GM12875 (cell line): ENCODE data around the gene SPATA9.

Experiments used
- H3K4me3 ChIP-seq: one replicate; pipeline ENCODE4 v1.5.1; 2011; ENCODE audit warnings: low read depth, low read length, control low read depth
- CTCF ChIP-seq: IDR thresholded peaks from 2 replicates; pipeline ENCODE4 v1.5.1; 2011; ENCODE audit warnings: low read depth, mild to moderate bottlenecking, control low read depth, inconsistent platforms, low read length, moderate library complexity, borderline replicate concordance; ENCODE audit not compliant: insufficient read depth

Gene SPATA9

GRCh38 chr5:95669985-95670384, 12.8 kb downstream of the SPATA9 start:
- no peak overlapping the region for H3K4me3 ChIP-seq
- no peak for TF ChIP-seq CTCF

DNA sequence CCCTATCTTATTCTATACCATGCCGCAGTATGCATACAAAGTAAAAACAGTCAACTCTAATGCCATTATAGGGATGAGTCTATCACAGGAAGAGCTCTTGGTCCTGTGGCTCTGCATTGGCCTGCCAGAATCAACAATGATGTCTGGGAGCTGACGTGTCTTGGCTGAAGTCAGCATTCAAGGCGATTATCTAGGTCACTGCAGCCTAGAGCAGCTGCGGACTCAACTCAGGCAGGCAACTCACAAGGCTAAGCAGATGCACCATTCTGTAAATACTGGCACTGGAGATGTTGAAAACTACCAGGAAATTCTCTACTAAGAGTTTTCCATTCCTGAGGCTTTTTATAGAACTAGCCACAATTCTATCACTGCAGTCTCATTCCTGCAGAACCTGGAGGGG, 13.3 kb downstream of the SPATA9 start:
- TF ChIP-seq CTCF = no peak
- H3K4me3 ChIP-seq = no peak overlapping the region

DNA sequence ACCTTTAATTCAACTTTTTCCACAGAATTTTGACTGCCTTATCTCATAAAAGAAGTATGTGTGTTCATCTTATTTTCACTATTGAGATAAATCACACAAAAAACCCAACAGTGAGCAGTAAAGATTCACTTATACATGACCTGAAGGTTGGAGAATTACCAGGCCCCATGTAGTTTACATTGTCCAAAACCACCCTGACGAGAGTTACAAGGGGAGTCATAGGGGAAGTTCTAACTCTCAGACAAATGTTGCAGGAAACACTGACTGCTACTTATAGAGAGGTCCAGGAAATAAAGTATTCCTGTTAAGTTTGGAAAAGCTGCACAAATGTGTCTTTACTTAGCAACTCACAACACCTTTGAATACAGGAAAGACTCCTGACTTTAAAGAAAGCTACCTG, 14.1 kb downstream of the SPATA9 start:
- H3K4me3 ChIP-seq = no peak overlapping the region
- TF ChIP-seq CTCF = no peak

DNA sequence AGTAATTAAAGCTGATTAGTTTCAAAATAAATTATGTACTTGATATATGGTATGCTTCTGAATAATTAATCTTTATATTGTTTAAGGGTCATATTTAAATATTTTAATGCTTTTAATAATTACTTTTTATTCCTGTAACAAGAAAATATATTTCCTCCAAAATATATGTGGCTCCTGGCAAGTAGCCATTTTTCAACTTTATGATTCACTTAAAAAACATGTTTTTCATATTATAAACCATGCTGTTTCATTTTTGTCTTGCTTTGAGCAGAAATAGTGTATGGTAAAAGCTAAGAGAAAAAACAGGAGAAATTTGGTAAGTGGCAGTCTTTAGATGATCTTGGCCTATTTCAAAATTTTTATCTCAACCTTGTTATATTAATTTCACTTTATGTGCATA, 14.6 kb downstream of the SPATA9 start:
- no peak for TF ChIP-seq CTCF
- no peak overlapping the region for H3K4me3 ChIP-seq

DNA sequence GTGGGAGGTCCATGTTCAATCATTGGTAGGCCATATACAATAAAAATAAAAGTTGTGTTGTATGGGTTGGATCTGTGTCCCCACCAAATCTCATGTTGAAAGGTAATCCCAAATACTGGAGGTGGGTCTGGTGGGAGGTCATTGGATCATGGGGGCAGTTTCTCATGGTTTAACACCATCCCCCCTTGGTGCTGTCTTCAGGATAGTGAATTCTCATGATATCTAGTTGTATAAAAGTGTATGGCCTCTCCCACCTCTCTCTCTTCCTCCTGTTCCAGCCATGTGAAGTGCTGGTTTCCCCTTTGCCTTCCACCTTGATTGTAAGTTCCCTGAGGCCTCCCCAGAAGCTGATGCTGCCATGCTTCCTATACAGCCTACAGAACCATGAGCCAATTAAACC, 15.1 kb downstream of the SPATA9 start:
- H3K4me3 ChIP-seq = no peak overlapping the region
- TF ChIP-seq CTCF = no peak

DNA sequence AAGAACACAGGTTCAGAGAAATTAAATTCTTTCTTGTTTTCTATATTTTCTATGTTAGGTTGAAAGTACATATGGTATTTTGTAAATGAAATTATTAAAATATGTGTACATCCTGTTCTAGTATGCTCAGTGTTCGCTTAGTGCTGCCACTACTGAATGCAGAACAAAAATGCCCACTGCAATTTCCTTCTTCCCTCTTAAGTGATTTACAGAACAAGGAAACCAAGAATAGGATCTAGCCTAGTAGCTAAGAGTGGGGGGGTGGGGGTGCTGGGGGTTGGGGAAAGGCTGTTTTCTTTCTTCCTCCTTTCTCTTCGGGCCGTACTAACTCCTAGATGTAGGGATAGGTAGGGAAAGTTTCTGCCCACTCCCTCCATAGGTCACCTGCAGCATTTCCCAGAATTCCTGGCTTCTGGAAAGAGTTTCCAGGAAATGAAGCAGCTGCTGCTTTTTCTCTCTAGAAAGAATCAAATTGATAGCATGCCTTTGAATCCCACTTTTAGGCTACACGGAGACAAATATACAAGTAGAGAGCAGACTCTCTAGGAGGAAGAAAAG, 15.7 kb downstream of the SPATA9 start:
- no peak overlapping the region for H3K4me3 ChIP-seq
- TF ChIP-seq CTCF = no peak

DNA sequence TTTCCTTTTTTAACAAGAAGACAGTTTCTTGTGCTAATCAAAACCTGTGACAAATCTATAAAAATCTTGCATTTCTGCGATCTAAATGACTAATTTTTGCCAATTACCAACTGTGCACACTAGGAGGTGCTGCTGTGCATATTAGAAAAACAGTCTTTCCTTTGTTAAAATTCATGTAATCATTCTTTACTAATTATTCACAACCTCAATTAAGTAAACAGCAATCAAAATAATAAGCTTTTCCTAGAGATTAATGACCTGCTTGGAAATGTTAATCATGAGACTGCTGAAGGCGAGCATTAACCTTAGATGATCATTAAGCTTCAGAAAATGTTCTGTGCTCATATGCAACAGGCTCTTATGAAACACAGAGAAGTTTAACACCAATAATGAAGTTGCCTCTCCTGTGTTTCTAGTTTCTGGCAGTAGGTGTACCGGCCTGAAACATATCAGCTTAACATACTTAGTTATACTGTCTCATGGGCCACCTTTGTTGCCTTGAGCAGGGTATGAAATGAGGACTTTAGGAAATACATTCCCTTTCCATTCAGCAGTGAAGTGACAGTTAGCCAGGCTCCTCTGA, 18.5 kb downstream of the SPATA9 start:
- no peak overlapping the region for H3K4me3 ChIP-seq
- TF ChIP-seq CTCF = peak; percentile 50; the same call in 1 of the 2 replicates
